Endothelial cell of umbilical vein (primary cell): Measurements from ENCODE around the gene CDC37L1. TPM values are rescaled to one million over a fixed set of nuclear protein-coding genes. Genes with fewer than 3 reads are reported as not detected.
"Not testable (repeated sequence)": the region's sequence is repeated elsewhere in the genome, so short reads cannot be mapped to it uniquely, and the experiment has no call there.

Experiments used
- BruUV-seq: library from RNA; stranded (reverse); fragments of 400-500 nt; replicated peaks from 2 replicates; lab custom pipeline; 2021; lab: Mats Ljungman, UMichigan
- CTCF ChIA-PET: fragments of 300-600, 350-600 bp; sonication (Branson Sonifier 250); formaldehyde crosslinking; loops from one replicate; lab custom pipeline; 2021; ENCODE audit warnings: antibody characterized with exemption, inconsistent platforms; lab: Charles Lee
- POLR2A ChIA-PET: fragments of 300-600, 350-600 bp; sonication (Branson Sonifier 250); formaldehyde crosslinking; loops from one replicate; lab custom pipeline; 2021; ENCODE audit warnings: antibody characterized with exemption, inconsistent platforms; lab: Charles Lee
- DNase-seq: peaks from one replicate; pipeline ENCODE4 v3.0.0-alpha.2; 2011; ENCODE audit warnings: low read depth, low spot score
- FAIRE-seq: peaks from 2 replicates; lab custom pipeline; 2011; peaks lifted over from hg19 to GRCh38; lab: Jason Lieb, UNC
- H2AFZ ChIP-seq: 2 replicates; pipeline ENCODE4 v1.6.0; 2012; ENCODE audit warnings: low read depth, low read length, control low read depth, inconsistent platforms
- H3K27ac ChIP-seq: 2 replicates; pipeline ENCODE4 v1.5.1; 2011; ENCODE audit warnings: low read depth, mild to moderate bottlenecking, control low read depth, low read length, moderate library complexity; ENCODE audit not compliant: insufficient read depth
- H3K27me3 ChIP-seq, 2 experiments: 2 replicates each; pipeline versions ENCODE4 v1.6.0 to v1.6.1; 2011; ENCODE audit warnings: low read length in 2 of 2, mixed read lengths in 1 of 2; ENCODE audit not compliant: control insufficient read depth in 2 of 2, insufficient read depth in 2 of 2
- H3K36me3 ChIP-seq, 2 experiments: 2 replicates in 1 of 2; 3 replicates in 1 of 2; pipeline ENCODE4 v1.5.1; 2011; ENCODE audit warnings: low read length in 2 of 2, mild to moderate bottlenecking in 1 of 2, moderate library complexity in 1 of 2; ENCODE audit not compliant: control insufficient read depth in 2 of 2, insufficient read depth in 2 of 2; ENCODE audit errors: extremely low read depth in 1 of 2
- H3K4me1 ChIP-seq: 3 replicates; pipeline ENCODE4 v1.5.1; 2011; ENCODE audit warnings: mild to moderate bottlenecking, low read length; ENCODE audit not compliant: control insufficient read depth, insufficient read depth; ENCODE audit errors: extremely low read depth
- H3K4me2 ChIP-seq: 2 replicates; pipeline ENCODE4 v1.6.1; 2011; ENCODE audit warnings: low read length, control low read depth, mixed read lengths; ENCODE audit not compliant: insufficient read depth
- H3K4me3 ChIP-seq, 3 experiments: fragments of 200-600 bp in 1 of 3; sonication (generic), shearing (Covaris generic) in 1 of 3; replicated peaks in 1 of 3; 2 replicates each; pipeline ENCODE4 v1.5.1; 2011 to 2016; ENCODE audit warnings: control low read depth in 3 of 3, low read length in 3 of 3, mild to moderate bottlenecking in 2 of 3, inconsistent platforms in 1 of 3, low read depth in 1 of 3, moderate library complexity in 1 of 3; ENCODE audit not compliant: insufficient read depth in 1 of 3
- H3K79me2 ChIP-seq: 2 replicates; pipeline ENCODE4 v1.6.0; 2012; ENCODE audit warnings: low read length, inconsistent platforms; ENCODE audit not compliant: control insufficient read depth, insufficient read depth
- H3K9ac ChIP-seq: replicated peaks from 2 replicates; pipeline ENCODE3; 2011; ENCODE audit warnings: low read length, control low read depth; ENCODE audit not compliant: insufficient read depth; ENCODE audit errors: extremely low read depth
- H3K9me1 ChIP-seq: replicated peaks from 3 replicates; pipeline ENCODE4 v1.6.0; 2011; ENCODE audit warnings: mild to moderate bottlenecking, low read length; ENCODE audit not compliant: control insufficient read depth, insufficient read depth; ENCODE audit errors: extremely low read depth
- H3K9me3 ChIP-seq: replicated peaks from 2 replicates; pipeline ENCODE4 v1.5.1; 2012; ENCODE audit warnings: low read length, inconsistent platforms; ENCODE audit not compliant: control insufficient read depth, insufficient read depth
- H4K20me1 ChIP-seq: replicated peaks from 2 replicates; pipeline ENCODE3; 2011; ENCODE audit warnings: mild to moderate bottlenecking, low read length; ENCODE audit not compliant: control insufficient read depth, insufficient read depth; ENCODE audit errors: extremely low read depth
- EZH2 ChIP-seq: IDR thresholded peaks from 2 replicates; pipeline ENCODE4 v1.6.1; 2012; ENCODE audit warnings: borderline replicate concordance, low read depth, mild to moderate bottlenecking, moderate library complexity, low read length, inconsistent platforms; ENCODE audit not compliant: severe bottlenecking
- FOS ChIP-seq: IDR thresholded peaks from 2 replicates; pipeline ENCODE4 v1.6.1; 2011; ENCODE audit warnings: mild to moderate bottlenecking, low read length, moderate library complexity, borderline replicate concordance; ENCODE audit not compliant: insufficient read depth
- GATA2 ChIP-seq: IDR thresholded peaks from 2 replicates; pipeline ENCODE4 v1.7.0; 2011; ENCODE audit warnings: low read depth, mild to moderate bottlenecking, moderate library complexity, mixed read lengths, low read length; ENCODE audit not compliant: insufficient read length, insufficient read depth
- JUN ChIP-seq: IDR thresholded peaks from 2 replicates; pipeline ENCODE4 v1.6.1; 2011; ENCODE audit warnings: borderline replicate concordance, low read depth; ENCODE audit not compliant: insufficient read length, insufficient read depth
- MYC ChIP-seq: IDR thresholded peaks from one replicate; pipeline ENCODE4 v1.6.1; 2011; ENCODE audit warnings: mild to moderate bottlenecking, low read depth, low read length
- POLR2A ChIP-seq: IDR thresholded peaks from 2 replicates; pipeline ENCODE4 v1.6.1; 2012; ENCODE audit warnings: low read depth, mild to moderate bottlenecking, control low read depth, low read length
- POLR2AphosphoS5 ChIP-seq: IDR thresholded peaks from 2 replicates; pipeline ENCODE4 v1.6.1; 2012; ENCODE audit warnings: low read depth, mild to moderate bottlenecking, control low read depth, low read length, moderate library complexity; ENCODE audit not compliant: insufficient read depth
- dilution Hi-C: fragments of 300-500 bp; cut with MboI; formaldehyde crosslinking; loops from one replicate; pipeline ENCODE4 v1.15.0; 2019; ENCODE audit warnings: low sequenced_read_pairs; ENCODE audit not compliant: extremely low pct_ligation_motif_present
- intact Hi-C: fragments of 100-400 bp; cut with micrococcal nuclease; formaldehyde crosslinking; loops from one replicate; pipeline ENCODE4 v1.10.0; 2022
- polyA plus RNA-seq, 4 experiments: library from polyadenylated mRNA; depleted of rRNA in 3 of 4; stranded (reverse) in 3 of 4; unstranded in 1 of 4; fragments of >200 nt; gene quantifications; 2 replicates each; pipeline versions ENCODE4 v1.2.1 to v1.2.3, GENCODE V29; 2011 to 2012; ENCODE audit warnings: missing spikeins in 1 of 4
- total RNA-seq: library from RNA; stranded (reverse); gene quantifications from 2 replicates; pipeline ENCODE4 v1.2.3, GENCODE V29; 2021
- TF ChIP-seq, protein P1 (sequence below): IDR thresholded peaks from 2 replicates; pipeline ENCODE4 v1.6.1; 2011; ENCODE audit not compliant: insufficient read depth, insufficient read length
- TF ChIP-seq, protein P2 (sequence below), 2 donors: IDR thresholded peaks; 1 replicate in 1 of 2; 2 replicates in 1 of 2; pipeline ENCODE4 v1.5.1; 2011; ENCODE audit warnings: low read length in 2 of 2, mild to moderate bottlenecking in 2 of 2, moderate library complexity in 2 of 2, control low read depth in 1 of 2, inconsistent platforms in 1 of 2, low read depth in 1 of 2; ENCODE audit not compliant: insufficient read depth in 1 of 2; ENCODE audit errors: extremely low read depth in 1 of 2

The CDC37L1 gene
- total and polyA plus RNA-seq, 2 donors (not counting 3 experiments of a cell fraction or from before 2014, with no cell fraction given) = 2.6 to 6.8 TPM

DNA sequence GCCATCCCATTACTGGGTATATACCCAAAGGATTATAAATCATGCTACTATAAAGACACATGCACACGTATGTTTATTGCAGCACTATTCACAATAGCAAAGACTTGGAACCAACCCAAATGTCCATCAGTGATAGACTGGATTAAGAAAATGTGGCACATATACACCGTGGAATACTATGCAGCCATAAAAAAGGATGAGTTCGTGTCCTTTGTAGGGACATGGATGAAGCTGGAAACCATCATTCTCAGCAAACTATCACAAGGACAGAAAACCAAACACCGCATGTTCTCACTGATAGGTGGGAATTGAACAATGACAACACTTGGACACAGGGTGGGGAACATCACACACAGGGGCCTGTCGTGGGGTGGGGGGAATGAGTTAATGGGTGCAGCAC lies 18.7 kb upstream of the CDC37L1 start:
- FAIRE-seq, H3K27ac ChIP-seq, H3K36me3 ChIP-seq, H3K9me3 ChIP-seq, POLR2A ChIA-PET, dilution Hi-C loops, H4K20me1 ChIP-seq, H2AFZ ChIP-seq, DNase-seq, H3K9ac ChIP-seq, H3K4me2 ChIP-seq, BruUV-seq, intact Hi-C loops, H3K79me2 ChIP-seq, H3K9me1 ChIP-seq, H3K27me3 ChIP-seq, H3K4me3 ChIP-seq, CTCF ChIA-PET: not testable (repeated sequence)
- H3K4me1 ChIP-seq = peaks cover 24% of the 10 kb centered on the region

DNA sequence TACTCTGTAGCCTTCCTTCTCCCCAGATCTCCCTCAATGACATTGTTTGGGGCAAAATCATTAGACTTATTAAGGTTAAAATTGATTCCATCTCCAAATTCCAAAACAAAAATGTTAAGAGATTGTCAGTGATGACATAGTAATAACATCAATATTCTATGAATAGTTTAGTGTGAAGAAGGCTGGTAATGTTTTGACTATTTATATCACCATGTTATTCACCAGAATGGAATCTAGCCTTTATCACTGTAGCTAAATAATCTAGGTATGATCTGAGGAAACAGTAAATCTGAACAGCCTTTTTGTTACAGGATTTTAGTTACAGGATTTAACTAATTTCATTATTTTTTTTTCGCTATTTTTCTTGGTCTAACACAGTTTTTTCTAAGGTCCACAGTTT lies 18.2 kb upstream of the CDC37L1 start:
- Histone ChIP-seq H3K9me1 (no peaks in the 10 kb centered on the region), H3K9ac (no peak overlapping the region), H4K20me1 (no peaks in the 10 kb centered on the region), H3K79me2 (no peaks in the 10 kb centered on the region), H3K9me3 (no peaks in the 10 kb centered on the region), H3K27me3 (no peaks in the 10 kb centered on the region), H2AFZ (no peak overlapping the region), H3K27ac (no peak overlapping the region), H3K4me2 (peak overlapping the region; percentile 82), H3K36me3 (no peaks in the 10 kb centered on the region), H3K4me1 (peaks cover 29% of the 10 kb centered on the region), H3K4me3 (peak overlapping the region in 1 of 3 experiments; percentile 71)
- dilution Hi-C loops (no loop called here), intact Hi-C loops (no loop called here)
- FAIRE-seq (no peak), DNase-seq (no peak)
- no peak for TF ChIP-seq JUN
- no peak for TF ChIP-seq POLR2A
- no peak for TF ChIP-seq MYC
- no peak for TF ChIP-seq FOS
- TF ChIP-seq, protein P1, sequence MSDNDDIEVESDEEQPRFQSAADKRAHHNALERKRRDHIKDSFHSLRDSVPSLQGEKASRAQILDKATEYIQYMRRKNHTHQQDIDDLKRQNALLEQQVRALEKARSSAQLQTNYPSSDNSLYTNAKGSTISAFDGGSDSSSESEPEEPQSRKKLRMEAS = no peak
- TF ChIP-seq EZH2 = no peak
- TF ChIP-seq GATA2 = no peak
- no peak for TF ChIP-seq POLR2AphosphoS5
- TF ChIP-seq, protein P2, sequence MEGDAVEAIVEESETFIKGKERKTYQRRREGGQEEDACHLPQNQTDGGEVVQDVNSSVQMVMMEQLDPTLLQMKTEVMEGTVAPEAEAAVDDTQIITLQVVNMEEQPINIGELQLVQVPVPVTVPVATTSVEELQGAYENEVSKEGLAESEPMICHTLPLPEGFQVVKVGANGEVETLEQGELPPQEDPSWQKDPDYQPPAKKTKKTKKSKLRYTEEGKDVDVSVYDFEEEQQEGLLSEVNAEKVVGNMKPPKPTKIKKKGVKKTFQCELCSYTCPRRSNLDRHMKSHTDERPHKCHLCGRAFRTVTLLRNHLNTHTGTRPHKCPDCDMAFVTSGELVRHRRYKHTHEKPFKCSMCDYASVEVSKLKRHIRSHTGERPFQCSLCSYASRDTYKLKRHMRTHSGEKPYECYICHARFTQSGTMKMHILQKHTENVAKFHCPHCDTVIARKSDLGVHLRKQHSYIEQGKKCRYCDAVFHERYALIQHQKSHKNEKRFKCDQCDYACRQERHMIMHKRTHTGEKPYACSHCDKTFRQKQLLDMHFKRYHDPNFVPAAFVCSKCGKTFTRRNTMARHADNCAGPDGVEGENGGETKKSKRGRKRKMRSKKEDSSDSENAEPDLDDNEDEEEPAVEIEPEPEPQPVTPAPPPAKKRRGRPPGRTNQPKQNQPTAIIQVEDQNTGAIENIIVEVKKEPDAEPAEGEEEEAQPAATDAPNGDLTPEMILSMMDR (IDR thresholded peaks at IDR 0.05; ENCODE audit: extremely low read depth in 1 of 2, insufficient read depth in 1 of 2, low read depth in 1 of 2, low read length in 2 of 2) = no peak
- no TSS peak for BruUV-seq
- ChIA-PET POLR2A (no interaction called here), CTCF (no interaction called here)
